ENCODE measurements around the gene POLR1D. TPM values are rescaled to one million over a fixed set of nuclear protein-coding genes. Genes with fewer than 3 reads are reported as not detected.
A peak's percentile ranks its signal among the peaks of the same experiment; 100 is the strongest.

Gene POLR1D
- total RNA-seq, 1 donor, result 93.7 TPM

DNA sequence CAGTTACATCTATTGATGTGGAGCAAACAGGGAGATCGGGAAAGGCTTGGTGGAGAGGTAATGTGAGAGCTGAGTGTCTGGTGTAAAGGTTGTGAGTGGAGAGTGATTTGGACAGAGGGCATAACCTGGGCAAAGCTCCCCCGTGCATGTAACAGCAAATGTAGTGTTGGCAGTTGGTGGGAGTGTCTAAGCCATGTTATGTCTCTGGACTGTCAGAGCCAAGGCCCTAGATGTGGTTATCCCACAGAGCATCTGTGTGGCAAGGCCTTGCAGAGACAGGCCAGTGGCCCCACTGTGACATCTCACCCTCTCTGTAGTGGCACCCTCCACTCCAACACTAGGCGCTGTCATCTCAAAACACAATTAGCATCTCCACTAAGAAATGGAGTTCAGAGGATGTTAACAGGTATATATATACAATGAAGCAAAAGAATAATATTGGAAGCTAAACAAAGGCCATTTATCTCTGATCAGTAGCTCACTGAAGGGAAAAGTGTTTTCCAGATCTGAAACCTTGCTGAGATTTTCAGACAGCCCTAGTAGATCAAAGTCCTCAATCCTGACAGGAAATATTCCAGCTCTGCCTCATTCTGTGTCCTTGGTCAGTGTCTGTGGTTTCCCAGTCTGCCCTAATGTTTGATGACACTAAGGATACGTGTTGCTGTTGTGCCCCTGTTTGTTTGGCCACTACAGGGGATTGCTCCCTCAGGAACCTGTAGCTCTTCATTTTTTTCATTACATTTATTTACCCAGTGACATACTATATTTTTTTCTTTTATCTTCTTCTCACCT, 20.2 kb downstream of the POLR1D start:
- Histone ChIP-seq H3K4me2 (ENCODE audit: insufficient read depth, low read length) (no peak overlapping the region), H3K27ac (ENCODE audit: low read depth, low read length) (no peak overlapping the region), H3K36me3 (ENCODE audit: insufficient read depth, low read length) (no peaks in the 10 kb centered on the region), H3K79me2 (ENCODE audit: insufficient read depth, low read length) (peaks cover 67% of the 10 kb centered on the region), H3K9me3 (ENCODE audit: low read depth, low read length) (no peaks in the 10 kb centered on the region), H3K27me3 (ENCODE audit: insufficient read depth, low read length) (no peaks in the 10 kb centered on the region), H4K20me1 (ENCODE audit: insufficient read depth, low read length) (peaks cover 28% of the 10 kb centered on the region), H3K4me3 (ENCODE audit: insufficient read depth, low read length) (no peak overlapping the region), H3K4me1 (ENCODE audit: insufficient read depth, low read length) (peaks cover 10% of the 10 kb centered on the region), H2AFZ (ENCODE audit: low read length) (no peak overlapping the region)
- TF ChIP-seq, protein P1, sequence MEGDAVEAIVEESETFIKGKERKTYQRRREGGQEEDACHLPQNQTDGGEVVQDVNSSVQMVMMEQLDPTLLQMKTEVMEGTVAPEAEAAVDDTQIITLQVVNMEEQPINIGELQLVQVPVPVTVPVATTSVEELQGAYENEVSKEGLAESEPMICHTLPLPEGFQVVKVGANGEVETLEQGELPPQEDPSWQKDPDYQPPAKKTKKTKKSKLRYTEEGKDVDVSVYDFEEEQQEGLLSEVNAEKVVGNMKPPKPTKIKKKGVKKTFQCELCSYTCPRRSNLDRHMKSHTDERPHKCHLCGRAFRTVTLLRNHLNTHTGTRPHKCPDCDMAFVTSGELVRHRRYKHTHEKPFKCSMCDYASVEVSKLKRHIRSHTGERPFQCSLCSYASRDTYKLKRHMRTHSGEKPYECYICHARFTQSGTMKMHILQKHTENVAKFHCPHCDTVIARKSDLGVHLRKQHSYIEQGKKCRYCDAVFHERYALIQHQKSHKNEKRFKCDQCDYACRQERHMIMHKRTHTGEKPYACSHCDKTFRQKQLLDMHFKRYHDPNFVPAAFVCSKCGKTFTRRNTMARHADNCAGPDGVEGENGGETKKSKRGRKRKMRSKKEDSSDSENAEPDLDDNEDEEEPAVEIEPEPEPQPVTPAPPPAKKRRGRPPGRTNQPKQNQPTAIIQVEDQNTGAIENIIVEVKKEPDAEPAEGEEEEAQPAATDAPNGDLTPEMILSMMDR (IDR thresholded peaks at IDR 0.05; ENCODE audit: extremely low read depth, low read depth, low read length), result no peak
- DNase-seq (ENCODE audit: insufficient read length, low spot score, missing footprints), result no peak

DNA sequence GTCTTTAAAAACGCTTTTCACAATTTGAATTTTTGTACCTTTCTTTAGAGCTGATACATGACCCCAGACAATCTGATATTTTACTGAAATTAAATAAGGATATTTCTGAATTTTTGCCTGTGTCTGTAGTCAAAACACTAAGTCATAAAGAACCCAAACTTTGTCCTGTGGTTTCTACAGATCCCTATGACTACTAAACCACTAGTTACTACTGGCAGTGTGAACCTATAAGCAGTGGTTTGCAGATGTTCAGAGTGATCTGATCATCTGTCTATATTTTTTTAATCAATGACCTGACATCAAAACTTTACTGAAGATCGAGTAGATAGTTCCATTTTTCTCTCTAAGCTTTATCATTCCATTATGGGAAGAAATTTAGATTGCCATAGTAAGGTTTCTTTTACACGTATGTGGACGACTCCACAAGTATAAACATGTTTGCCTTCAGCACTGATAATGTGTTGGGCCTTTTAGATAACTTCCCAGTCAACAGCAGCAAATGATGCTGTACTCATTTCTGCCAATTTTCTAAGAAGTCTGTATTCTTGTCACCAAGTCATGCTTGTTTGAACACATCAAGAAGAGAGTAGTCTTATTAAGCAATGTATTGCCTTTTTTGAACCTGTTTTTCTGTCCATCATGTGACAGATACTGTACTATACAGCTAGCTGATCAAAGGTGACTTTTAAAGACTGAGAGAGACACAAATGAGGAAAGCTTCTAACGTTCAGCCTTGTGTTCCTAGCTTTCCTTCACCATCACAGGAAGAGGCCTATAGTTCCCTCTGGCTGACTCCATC, 21.8 kb downstream of the POLR1D start:
- peaks cover 10% of the 10 kb centered on the region for H3K4me1 ChIP-seq (ENCODE audit: insufficient read depth, low read length)
- H4K20me1 ChIP-seq (ENCODE audit: insufficient read depth, low read length), result peaks cover 20% of the 10 kb centered on the region
- H3K79me2 ChIP-seq (ENCODE audit: insufficient read depth, low read length), result peaks cover 58% of the 10 kb centered on the region
- no peaks in the 10 kb centered on the region for H3K27me3 ChIP-seq (ENCODE audit: insufficient read depth, low read length)
- no peak for DNase-seq (ENCODE audit: insufficient read length, low spot score, missing footprints)
- H2AFZ ChIP-seq (ENCODE audit: low read length), result no peak overlapping the region
- no peaks in the 10 kb centered on the region for H3K9me3 ChIP-seq (ENCODE audit: low read depth, low read length)
- peaks cover 5% of the 10 kb centered on the region for H3K36me3 ChIP-seq (ENCODE audit: insufficient read depth, low read length)
- peak overlapping the region; percentile 0 for H3K4me2 ChIP-seq (ENCODE audit: insufficient read depth, low read length)
- TF ChIP-seq, protein P1 (IDR thresholded peaks at IDR 0.05; ENCODE audit: extremely low read depth, low read depth, low read length), result no peak
- H3K27ac ChIP-seq (ENCODE audit: low read depth, low read length), result peak overlapping the region; percentile 17
- no peak overlapping the region for H3K4me3 ChIP-seq (ENCODE audit: insufficient read depth, low read length)

DNA sequence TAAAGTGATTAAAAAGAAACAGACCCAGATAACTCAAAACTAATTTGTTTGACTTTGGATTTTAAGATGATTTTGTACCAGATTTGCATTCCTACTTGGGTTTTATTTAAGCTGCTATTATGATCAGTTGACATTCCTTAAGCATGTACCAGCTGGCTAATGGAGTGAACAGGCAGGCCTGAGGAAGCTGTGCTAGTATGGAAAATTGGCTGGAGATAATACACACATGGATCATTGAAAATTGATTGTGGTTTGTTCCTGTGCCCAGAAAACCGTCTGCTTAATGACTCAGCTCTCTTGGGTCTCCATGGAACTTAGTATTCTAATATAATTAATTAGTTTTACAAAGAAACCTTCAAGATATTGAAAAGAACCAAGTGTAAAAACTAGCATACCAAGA, 22.6 kb downstream of the POLR1D start:
- TF ChIP-seq, protein P1 (IDR thresholded peaks at IDR 0.05; ENCODE audit: extremely low read depth, low read depth, low read length), result no peak
- peak overlapping the region; percentile 0 for H3K4me2 ChIP-seq (ENCODE audit: insufficient read depth, low read length)

DNA sequence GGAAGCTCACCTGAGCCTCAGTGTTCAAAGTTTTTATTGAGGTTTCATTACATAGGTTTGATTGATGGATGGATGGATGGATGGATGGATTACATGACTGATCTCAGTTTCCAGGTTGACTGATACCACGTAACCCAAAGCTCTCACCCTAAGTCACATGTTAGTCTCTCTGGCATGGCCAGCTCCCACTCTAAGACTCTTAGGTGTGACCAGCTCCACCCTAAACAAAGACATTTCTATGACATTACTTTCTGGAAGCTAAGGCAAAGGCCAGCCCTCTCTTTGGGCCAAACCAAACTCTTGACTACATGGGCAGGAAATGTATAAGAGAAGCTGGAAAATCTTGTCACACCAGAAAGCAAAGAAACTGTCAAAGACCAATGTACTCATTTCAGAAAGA, 28.6 kb downstream of the POLR1D start:
- no peak overlapping the region for H3K4me2 ChIP-seq (ENCODE audit: insufficient read depth, low read length)
- no peaks in the 10 kb centered on the region for H3K27me3 ChIP-seq (ENCODE audit: insufficient read depth, low read length)
- H3K4me1 ChIP-seq (ENCODE audit: insufficient read depth, low read length), result no peaks in the 10 kb centered on the region
- H3K36me3 ChIP-seq (ENCODE audit: insufficient read depth, low read length), result peaks cover 33% of the 10 kb centered on the region
- H3K4me3 ChIP-seq (ENCODE audit: insufficient read depth, low read length), result no peak overlapping the region
- H4K20me1 ChIP-seq (ENCODE audit: insufficient read depth, low read length), result peaks cover 7% of the 10 kb centered on the region
- peaks cover 2% of the 10 kb centered on the region for H3K9me3 ChIP-seq (ENCODE audit: low read depth, low read length)
- no peak overlapping the region for H2AFZ ChIP-seq (ENCODE audit: low read length)
- H3K27ac ChIP-seq (ENCODE audit: low read depth, low read length), result no peak overlapping the region
- TF ChIP-seq, protein P1 (IDR thresholded peaks at IDR 0.05; ENCODE audit: extremely low read depth, low read depth, low read length), result no peak
- H3K79me2 ChIP-seq (ENCODE audit: insufficient read depth, low read length), result peaks cover 16% of the 10 kb centered on the region
- DNase-seq (ENCODE audit: insufficient read length, low spot score, missing footprints), result no peak

More for the DNA sequence above, 22.6 kb downstream of the POLR1D start:
- H3K79me2 ChIP-seq (ENCODE audit: insufficient read depth, low read length), result peaks cover 52% of the 10 kb centered on the region
- H3K4me1 ChIP-seq (ENCODE audit: insufficient read depth, low read length), result peaks cover 10% of the 10 kb centered on the region
- no peak overlapping the region for H2AFZ ChIP-seq (ENCODE audit: low read length)
- H3K4me3 ChIP-seq (ENCODE audit: insufficient read depth, low read length), result no peak overlapping the region
- peak overlapping the region; percentile 17 for H3K27ac ChIP-seq (ENCODE audit: low read depth, low read length)
- peaks cover 20% of the 10 kb centered on the region for H4K20me1 ChIP-seq (ENCODE audit: insufficient read depth, low read length)
- H3K36me3 ChIP-seq (ENCODE audit: insufficient read depth, low read length), result peaks cover 12% of the 10 kb centered on the region
- DNase-seq (ENCODE audit: insufficient read length, low spot score, missing footprints), result no peak
- no peaks in the 10 kb centered on the region for H3K9me3 ChIP-seq (ENCODE audit: low read depth, low read length)
- H3K27me3 ChIP-seq (ENCODE audit: insufficient read depth, low read length), result no peaks in the 10 kb centered on the region
